SU-DHL-6 (cell line): ENCODE results near the gene SV2A.
"Not testable (repeated sequence)": the region's sequence is repeated elsewhere in the genome, so short reads cannot be mapped to it uniquely, and the experiment has no call there.

Experiments
- H2AFZ ChIP-seq: fragments of 200-600 bp; sonication (generic); 2 replicates; pipeline ENCODE4 v1.6.1; 2014; ENCODE audit warnings: low read depth, mild to moderate bottlenecking, moderate library complexity, mixed read lengths, antibody characterized with exemption, low read length; ENCODE audit not compliant: severe bottlenecking
- H3F3A ChIP-seq: fragments of 200-600 bp; shearing (Covaris generic); 2 replicates; pipeline ENCODE4 v1.6.0; 2016; ENCODE audit warnings: antibody characterized with exemption, mild to moderate bottlenecking; ENCODE audit not compliant: insufficient read depth
- H3K27ac ChIP-seq: fragments of 200-600 bp; sonication (generic); 2 replicates; pipeline ENCODE4 v1.5.1; 2016; ENCODE audit warnings: low read depth, mild to moderate bottlenecking, low read length, moderate library complexity, mixed read lengths
- H3K27me3 ChIP-seq: fragments of 200-600 bp; sonication (generic), shearing (Covaris generic); 2 replicates; pipeline ENCODE4 v1.6.0; 2014; ENCODE audit warnings: mild to moderate bottlenecking, low read length
- H3K36me3 ChIP-seq: fragments of 200-600 bp; sonication (generic); 2 replicates; pipeline ENCODE4 v1.6.1; 2014; ENCODE audit warnings: mild to moderate bottlenecking, low read length, mixed read lengths
- H3K4me2 ChIP-seq: fragments of 300-600, 200-600 bp; shearing (Covaris generic), sonication (generic); 2 replicates; pipeline ENCODE4 v1.6.0; 2014; ENCODE audit warnings: low read length, low read depth, mild to moderate bottlenecking; ENCODE audit not compliant: poor library complexity, severe bottlenecking
- H3K4me3 ChIP-seq: fragments of 200-600 bp; sonication (generic); 2 replicates; pipeline ENCODE4 v1.5.1; 2014; ENCODE audit warnings: antibody characterized with exemption, low read length, mild to moderate bottlenecking, mixed read lengths; ENCODE audit not compliant: insufficient read depth, poor library complexity, severe bottlenecking
- H3K79me2 ChIP-seq: fragments of 200-600 bp; sonication (generic); 2 replicates; pipeline ENCODE4 v1.6.1; 2014; ENCODE audit warnings: mild to moderate bottlenecking, low read length, moderate library complexity; ENCODE audit not compliant: insufficient read depth
- H3K9ac ChIP-seq: fragments of 200-600 bp; sonication (generic); 2 replicates; pipeline ENCODE4 v1.7.0; 2014; ENCODE audit warnings: mild to moderate bottlenecking, low read length
- H3K9me2 ChIP-seq: fragments of 200-600 bp; sonication (generic); replicated peaks from 2 replicates; pipeline ENCODE4 v1.6.1; 2014; ENCODE audit warnings: low read length; ENCODE audit not compliant: insufficient read depth
- H3K9me3 ChIP-seq: fragments of 200-600 bp; sonication (generic); 2 replicates; pipeline ENCODE4 v1.6.1; 2014; ENCODE audit warnings: low read length, mixed read lengths; ENCODE audit not compliant: insufficient read depth
- H4K20me1 ChIP-seq: fragments of 200-600 bp; sonication (generic); 2 replicates; pipeline ENCODE4 v1.6.1; 2014; ENCODE audit warnings: low read depth, mild to moderate bottlenecking, antibody characterized with exemption, low read length, moderate library complexity, mixed read lengths
- EZH2phosphoT487 ChIP-seq: fragments of 200-600 bp; sonication (generic), shearing (Covaris generic); conservative IDR thresholded peaks from 2 replicates; pipeline ENCODE4 v1.6.1; 2018; ENCODE audit warnings: mild to moderate bottlenecking, antibody characterized with exemption, low read length, moderate library complexity, mixed read lengths
- TF ChIP-seq, protein P1 (sequence below): fragments of 200-600 bp; sonication (generic); IDR thresholded peaks from one replicate; pipeline ENCODE4 v1.5.1; 2017; ENCODE audit warnings: antibody characterized with exemption, mild to moderate bottlenecking, low read length, moderate library complexity; ENCODE audit not compliant: insufficient read depth, poor library complexity, severe bottlenecking

SV2A gene

DNA sequence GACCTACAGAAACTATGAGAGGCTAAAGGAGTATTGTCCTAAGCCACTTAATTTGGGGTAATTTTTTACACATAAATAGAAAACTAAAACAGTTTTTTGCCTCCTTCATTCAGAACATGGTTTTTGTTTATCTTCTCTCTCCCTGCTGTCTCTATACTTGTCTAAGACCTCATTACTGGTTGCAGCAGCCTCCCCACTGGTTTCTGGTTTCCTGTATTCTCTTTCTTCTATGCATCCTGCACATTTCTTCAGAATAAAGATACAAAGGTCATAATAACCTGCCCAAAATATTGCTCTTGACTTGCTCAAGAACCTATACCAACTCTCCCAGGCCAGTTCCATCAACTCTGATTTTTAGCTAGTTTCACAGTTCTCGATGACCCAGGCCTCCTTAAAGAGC lies 38.1 kb downstream of the SV2A start:
- Histone ChIP-seq H4K20me1 (no peaks in the 10 kb centered on the region), H3F3A (peaks cover 8% of the 10 kb centered on the region), H3K79me2 (no peaks in the 10 kb centered on the region), H3K4me2 (no peak overlapping the region), H2AFZ (no peak overlapping the region), H3K27ac (no peak overlapping the region), H3K9me2 (no peaks in the 10 kb centered on the region), H3K4me3 (no peak overlapping the region), H3K9me3 (no peaks in the 10 kb centered on the region), H3K36me3 (no peaks in the 10 kb centered on the region), H3K9ac (no peak overlapping the region), H3K27me3 (no peaks in the 10 kb centered on the region)
- TF ChIP-seq EZH2phosphoT487 = no peak
- TF ChIP-seq, protein P1, sequence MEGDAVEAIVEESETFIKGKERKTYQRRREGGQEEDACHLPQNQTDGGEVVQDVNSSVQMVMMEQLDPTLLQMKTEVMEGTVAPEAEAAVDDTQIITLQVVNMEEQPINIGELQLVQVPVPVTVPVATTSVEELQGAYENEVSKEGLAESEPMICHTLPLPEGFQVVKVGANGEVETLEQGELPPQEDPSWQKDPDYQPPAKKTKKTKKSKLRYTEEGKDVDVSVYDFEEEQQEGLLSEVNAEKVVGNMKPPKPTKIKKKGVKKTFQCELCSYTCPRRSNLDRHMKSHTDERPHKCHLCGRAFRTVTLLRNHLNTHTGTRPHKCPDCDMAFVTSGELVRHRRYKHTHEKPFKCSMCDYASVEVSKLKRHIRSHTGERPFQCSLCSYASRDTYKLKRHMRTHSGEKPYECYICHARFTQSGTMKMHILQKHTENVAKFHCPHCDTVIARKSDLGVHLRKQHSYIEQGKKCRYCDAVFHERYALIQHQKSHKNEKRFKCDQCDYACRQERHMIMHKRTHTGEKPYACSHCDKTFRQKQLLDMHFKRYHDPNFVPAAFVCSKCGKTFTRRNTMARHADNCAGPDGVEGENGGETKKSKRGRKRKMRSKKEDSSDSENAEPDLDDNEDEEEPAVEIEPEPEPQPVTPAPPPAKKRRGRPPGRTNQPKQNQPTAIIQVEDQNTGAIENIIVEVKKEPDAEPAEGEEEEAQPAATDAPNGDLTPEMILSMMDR = no peak

- no peaks in the 10 kb centered on the region for H3K9me3 ChIP-seq
- no peaks in the 10 kb centered on the region for H3F3A ChIP-seq
- H3K4me3 ChIP-seq = no peak overlapping the region
- H3K79me2 ChIP-seq = no peaks in the 10 kb centered on the region
- TF ChIP-seq, protein P1 = no peak
- no peak for TF ChIP-seq EZH2phosphoT487
- no peak overlapping the region for H3K4me2 ChIP-seq
- no peaks in the 10 kb centered on the region for H3K9me2 ChIP-seq
- H4K20me1 ChIP-seq = no peaks in the 10 kb centered on the region
- no peaks in the 10 kb centered on the region for H3K36me3 ChIP-seq
- no peak overlapping the region for H3K9ac ChIP-seq
- H3K27me3 ChIP-seq = no peaks in the 10 kb centered on the region
- no peak overlapping the region for H2AFZ ChIP-seq
- H3K27ac ChIP-seq = no peak overlapping the region
Measured at GRCh38 chr1:149877211-149877946, 40.3 kb downstream of the SV2A start.

DNA sequence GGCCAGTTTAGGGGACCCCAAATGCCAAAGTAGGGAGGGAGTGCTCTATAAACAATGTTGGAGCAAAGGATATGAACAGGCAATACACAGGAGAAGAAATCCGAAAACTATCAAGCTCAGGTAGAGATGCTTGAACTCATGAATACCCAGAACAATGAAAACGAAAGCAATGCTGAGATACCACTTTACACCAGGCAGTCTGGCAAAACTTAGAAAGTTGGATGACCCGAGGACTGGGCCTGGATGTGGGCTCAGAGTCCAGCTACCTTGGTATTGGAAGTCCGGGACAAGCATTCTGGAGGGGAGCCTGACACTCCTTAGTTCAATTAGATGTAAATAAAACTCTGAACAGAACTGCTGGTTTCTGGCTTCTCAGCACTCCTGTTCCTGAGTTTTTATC lies 44.6 kb downstream of the SV2A start:
- H2AFZ ChIP-seq, H3F3A ChIP-seq, H3K36me3 ChIP-seq, H3K9ac ChIP-seq, H3K4me3 ChIP-seq, H3K27me3 ChIP-seq, H4K20me1 ChIP-seq, H3K27ac ChIP-seq, H3K9me3 ChIP-seq, H3K4me2 ChIP-seq, H3K79me2 ChIP-seq, H3K9me2 ChIP-seq: not testable (repeated sequence)

DNA sequence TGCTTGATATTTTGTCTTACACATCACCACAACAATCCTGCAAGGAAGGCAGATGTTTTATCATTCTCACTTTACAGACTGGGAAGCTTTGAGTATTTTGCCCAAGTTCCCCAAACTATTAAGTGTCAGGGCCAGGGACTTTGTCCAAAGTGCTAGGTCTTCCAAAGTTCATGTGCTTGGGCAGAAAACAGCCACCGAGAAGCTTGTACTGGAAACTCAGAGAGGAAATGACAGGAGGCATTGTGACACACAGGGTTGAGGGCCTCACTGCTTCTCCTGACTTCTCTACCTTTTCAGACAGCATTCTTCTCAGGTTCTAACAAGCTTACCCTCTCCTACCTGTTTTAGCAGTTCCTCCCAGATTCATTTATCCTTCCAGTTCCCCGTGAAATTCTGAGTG lies 50.8 kb downstream of the SV2A start:
- H3K9me3 ChIP-seq, H3K9me2 ChIP-seq, H3K4me2 ChIP-seq, H3K9ac ChIP-seq, H3F3A ChIP-seq, H3K79me2 ChIP-seq, H3K36me3 ChIP-seq, H4K20me1 ChIP-seq, H3K27me3 ChIP-seq, H2AFZ ChIP-seq, H3K27ac ChIP-seq, H3K4me3 ChIP-seq: not testable (repeated sequence)

- not testable (repeated sequence) for H3F3A ChIP-seq, H3K9ac ChIP-seq, H3K27me3 ChIP-seq, H3K79me2 ChIP-seq, H3K36me3 ChIP-seq, H3K9me3 ChIP-seq, H3K4me3 ChIP-seq, H4K20me1 ChIP-seq, H3K9me2 ChIP-seq, H2AFZ ChIP-seq, H3K27ac ChIP-seq, H3K4me2 ChIP-seq
Measured at GRCh38 chr1:149861497-149862054, 56.1 kb downstream of the SV2A start.

DNA sequence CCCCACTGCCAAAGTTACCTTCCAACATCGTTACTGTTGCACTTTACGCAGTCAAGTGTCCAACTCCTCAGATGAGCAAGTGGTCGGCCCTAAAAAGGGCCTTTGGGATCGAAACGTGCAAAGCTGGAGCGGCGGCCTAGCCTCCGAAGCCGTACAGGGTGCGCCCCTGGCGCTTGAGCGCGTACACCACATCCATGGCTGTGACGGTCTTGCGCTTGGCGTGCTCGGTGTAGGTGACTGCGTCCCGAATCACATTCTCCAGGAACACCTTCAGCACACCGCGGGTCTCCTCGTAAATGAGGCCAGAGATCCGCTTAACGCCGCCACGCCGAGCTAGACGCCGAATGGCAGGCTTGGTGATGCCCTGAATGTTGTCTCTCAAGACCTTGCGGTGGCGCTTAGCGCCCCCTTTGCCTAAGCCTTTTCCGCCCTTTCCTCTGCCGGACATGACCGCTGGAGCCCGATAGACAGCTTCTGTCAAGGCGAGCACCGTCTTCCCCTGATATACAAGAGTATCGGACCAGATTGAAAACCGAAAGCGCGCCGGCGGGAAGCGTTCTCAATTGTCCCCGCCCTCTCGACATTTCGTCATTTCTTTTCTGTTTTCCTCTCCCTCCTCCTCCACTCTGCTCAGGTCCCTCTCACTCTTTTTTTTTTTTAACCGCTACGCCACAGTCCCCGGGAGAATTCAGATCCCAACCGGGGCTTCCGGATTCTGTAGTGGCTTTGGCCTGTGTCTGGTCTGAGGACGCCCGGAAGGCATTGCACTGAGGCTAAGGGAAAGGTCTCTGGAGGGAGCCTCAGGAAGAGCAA lies 56.8 kb downstream of the SV2A start:
- not testable (repeated sequence) for H3K27ac ChIP-seq, H3K27me3 ChIP-seq, H3K4me3 ChIP-seq, H3F3A ChIP-seq, H3K4me2 ChIP-seq, H3K9me3 ChIP-seq, H4K20me1 ChIP-seq, H3K79me2 ChIP-seq, H3K36me3 ChIP-seq, H3K9me2 ChIP-seq, H3K9ac ChIP-seq, H2AFZ ChIP-seq
